Measurements from ENCODE around the gene SCN2B.
"Not testable (repeated sequence)": the region's sequence is repeated elsewhere in the genome, so short reads cannot be mapped to it uniquely, and the experiment has no call there.

Gene SCN2B

DNA sequence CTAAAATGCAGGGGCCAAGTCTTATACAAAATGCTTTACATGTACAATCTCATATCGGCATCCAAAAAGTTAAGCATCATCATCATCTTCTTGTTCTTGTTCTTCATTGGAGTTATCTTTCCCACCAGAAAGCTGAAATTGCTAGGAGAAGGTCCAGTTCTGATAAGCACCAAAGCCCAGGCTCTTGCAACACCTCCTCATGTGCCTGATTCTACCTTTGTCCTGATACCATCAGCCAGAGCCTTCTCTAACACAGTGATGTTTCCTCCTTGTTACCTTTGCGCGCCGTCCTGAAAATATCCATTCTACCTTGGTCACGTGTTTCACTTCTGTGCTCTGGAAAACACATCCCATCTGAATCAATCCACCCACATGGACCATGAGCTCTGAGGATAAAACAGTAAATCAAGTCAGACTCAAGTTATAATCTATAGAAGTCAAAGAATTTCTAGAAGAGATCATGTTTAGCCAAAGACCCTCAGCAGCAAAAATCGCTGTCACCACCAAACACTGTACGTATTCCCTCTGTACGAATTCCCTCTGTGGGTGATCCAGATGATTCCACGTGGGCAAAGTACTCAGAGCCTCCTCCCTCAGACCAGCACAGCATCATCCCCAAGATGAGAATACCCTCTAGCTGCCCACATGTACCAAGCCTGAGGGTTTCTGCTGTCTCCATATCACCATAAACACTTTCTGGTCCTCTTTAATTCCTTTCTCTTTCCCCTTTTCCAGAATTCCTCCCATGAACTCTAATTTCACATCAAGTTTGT lies 29.4 kb upstream of the SCN2B start:
- no peak for DNase-seq

DNA sequence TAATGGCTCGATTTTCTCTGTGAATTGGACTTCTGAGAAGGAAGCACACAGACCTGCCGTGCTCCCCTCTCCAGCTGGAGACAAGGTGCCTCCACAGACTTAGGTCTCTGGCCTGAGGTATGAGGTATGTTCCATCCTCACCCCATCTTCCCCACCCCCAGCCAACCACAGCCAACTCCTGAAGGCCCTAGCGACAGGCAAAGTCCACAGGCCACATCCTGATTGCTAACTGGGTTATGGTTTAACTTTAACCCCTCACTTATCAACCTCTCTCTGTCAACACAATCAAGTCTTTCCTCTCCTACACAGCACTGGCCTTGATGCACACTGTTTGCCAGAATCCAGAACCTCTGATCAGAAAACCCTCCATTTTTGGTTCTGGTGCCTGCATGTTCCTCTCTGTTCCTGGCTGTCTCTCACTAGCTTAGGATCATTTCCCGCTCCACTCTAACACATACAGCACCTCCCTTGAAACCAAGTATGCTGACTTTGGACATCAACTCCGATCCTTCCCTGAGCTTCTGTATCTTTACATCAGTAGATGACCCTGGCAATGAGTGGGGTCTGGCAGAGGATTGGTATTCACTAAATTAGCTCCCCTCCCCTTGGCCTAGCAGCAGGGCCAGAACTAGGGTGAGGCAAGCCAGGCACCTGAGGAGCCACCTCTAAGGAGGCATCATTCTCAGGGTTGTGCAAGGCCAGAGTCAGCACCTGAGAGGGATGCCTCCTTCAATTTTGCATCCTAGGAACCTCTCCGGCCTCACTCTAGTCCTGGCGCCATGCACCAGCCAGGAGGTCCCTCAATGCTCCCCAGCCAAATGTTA lies 26.4 kb upstream of the SCN2B start:
- DNase-seq: no peak

DNA sequence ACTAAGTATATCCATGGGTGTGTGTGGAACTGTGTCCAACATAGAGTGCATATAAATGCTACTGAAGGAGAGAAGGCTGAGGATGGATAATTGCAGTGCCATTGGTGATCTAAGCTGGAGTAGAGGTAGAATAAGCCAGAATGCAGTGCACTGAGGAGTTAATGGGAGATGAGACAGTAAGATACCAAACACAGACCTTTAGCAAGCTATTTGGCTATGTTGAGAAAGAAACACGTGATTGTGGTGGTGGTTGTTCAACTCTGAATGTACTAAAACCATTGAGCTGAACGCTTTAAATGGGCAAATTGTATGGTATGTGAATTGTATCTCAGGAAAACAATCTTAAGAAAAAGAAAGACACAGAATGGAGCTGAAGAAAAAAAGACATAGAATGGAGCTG lies 25.5 kb upstream of the SCN2B start:
- no peak for DNase-seq

DNA sequence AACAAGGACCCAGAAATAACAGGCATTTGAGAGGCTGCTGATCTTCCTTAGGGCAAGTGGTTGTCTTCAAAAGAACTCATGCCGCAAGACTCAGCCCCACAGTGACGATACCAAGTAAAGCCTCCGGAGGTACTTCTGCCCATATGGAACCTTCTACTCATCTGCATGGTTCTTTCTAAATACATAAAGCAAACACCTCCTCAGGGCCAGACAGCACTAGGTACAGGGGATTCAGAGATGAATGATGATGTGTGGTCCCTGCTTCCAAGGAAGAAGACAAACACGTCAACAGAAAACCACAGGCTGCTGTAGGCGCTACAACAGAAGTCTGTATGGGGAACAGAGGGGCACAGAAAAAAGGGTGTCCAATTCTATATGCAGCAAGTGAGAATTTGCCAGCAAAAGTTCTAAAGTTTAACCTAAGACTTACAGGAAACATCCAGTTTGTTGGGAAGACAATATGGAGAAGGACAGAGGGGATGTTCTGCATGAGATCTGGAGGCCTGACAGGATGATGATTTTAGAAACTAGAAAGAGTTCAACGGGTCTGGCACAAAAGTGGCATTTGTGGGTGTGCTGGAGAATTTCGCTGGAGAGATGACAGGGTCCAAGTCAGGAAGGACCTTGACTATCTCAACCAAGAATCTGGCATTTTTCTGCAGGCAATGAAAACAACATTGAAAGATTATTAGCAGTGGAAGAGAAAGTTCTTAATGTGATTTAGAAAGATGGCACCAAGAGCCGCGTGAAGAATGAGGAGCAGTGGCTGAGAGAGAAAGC lies 24.7 kb upstream of the SCN2B start:
- DNase-seq: no peak

DNA sequence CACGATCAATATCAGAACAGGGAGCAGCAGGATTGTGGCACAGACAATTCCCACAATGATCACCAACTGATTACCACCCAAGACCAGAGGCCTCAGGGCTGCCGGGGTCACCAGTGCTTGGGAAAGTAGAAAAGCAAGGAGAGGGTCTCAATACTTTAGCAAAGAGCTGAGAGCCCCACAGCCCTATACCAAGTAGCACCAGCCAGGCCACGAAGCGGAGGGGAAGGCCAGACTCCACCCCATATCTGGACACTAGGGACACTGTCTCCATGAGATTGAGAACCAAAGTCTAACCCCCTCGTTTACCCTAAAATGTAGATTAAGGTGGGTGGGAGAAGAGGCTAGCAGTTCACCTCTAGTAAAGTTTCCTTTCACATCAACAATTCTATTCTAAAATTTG lies 24.1 kb upstream of the SCN2B start:
- no peak for DNase-seq

DNA sequence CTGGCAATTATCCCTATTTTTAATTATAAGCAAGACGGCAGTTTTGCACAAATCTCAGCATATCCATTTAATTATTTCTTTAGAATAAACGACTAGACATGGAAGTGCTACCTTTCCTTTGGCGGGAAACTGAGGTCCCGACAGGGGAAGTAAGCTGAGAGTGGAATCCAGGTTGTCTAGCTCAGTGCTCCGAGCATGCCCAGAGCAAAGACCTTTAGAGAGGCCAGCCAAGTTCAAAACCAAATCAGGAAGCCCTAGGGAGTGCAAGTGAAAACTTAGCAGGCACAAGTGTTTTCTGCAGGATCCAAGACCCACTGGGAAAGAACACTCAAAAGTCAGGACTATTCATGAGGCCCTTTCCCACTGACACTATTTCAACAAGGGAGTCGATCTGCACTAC lies 22.7 kb upstream of the SCN2B start:
- DNase-seq: no peak

DNA sequence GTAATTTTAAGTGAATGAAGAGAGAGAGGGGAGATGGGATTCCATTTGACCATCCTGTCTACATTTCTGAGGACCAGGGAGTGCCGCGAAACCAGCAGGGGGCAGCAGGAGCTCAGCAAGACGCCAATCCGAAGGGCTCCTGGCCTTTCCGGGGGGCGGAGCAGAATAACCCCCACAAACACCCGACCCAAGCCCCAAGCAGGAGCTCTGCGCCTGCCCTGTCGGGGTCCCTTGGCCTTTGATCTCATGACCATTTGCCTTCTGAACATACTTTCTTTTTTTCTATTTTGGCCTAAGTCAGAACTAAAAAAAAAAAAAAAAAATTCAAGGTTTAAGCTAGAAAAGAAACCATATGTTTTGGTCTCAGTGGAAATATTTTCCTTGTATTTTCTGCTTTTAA lies 21.9 kb upstream of the SCN2B start:
- peak; percentile 57 for DNase-seq

DNA sequence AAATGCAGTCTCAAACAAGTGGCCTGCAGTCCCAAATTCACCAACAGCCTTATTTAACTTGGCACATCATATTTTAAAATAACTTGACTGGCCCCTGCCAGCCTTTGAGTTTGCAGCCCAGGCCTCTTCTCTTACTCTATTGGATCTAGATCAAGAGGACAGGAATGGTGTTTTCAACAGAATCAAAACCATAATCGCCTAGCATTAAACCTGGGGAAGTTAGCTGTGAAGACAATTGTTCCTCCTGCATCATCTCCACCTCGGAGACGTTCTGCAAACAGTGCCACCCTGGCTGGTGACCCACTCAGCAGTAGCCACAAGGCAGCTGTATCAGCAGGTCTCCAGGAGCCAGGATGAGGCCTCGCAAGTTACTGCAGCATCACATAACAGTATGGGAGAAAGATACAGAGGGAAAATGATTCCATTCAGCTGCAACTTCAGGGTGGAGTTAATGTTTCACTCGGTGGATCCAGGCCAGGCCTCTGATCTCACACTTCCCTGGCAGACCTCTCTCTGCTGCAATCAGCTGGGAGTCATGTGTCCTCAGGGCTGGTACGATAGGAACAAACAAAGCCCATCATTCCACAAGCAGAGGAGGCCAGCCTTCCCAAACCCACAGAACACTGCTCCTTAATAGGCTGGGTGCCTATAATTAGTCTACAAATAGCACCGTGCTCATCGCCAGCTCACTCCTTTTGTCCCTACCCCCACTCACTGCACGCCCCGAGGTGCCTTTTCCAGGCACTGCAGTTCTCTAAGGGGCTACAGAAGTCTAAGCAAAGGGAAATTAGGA lies 18.6 kb upstream of the SCN2B start:
- no peak for DNase-seq

DNA sequence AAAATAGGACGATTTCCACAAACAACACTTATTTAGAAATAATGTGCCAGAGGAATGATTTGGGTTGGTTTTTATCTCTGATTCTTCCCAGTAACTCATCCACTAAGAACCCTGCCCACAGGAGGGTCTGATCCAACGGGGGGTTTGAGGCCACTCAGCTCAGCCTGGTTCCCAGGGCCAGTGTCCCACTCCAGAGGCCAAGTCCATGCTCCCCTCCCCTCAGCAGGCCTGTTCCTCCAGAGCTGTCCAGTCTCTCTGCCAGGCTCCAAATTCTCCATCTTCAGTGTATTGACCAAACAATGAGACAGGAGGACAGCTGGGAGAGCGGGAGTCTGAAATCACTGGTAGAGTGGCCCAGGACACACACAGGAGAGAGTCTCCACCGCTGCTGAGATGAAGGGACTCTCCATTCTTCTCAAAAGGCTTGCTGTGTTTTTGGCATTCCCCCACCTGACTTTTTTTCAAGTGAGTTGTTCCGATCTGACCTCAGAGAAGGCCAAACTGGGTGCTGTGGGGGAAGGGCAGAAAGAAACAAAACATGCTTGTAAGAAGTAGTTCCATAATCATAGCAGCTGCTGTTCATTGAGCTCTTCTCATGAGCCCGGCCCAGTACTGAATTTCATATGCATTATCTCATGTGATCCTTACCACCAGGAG lies 17.6 kb upstream of the SCN2B start:
- no peak for DNase-seq

DNA sequence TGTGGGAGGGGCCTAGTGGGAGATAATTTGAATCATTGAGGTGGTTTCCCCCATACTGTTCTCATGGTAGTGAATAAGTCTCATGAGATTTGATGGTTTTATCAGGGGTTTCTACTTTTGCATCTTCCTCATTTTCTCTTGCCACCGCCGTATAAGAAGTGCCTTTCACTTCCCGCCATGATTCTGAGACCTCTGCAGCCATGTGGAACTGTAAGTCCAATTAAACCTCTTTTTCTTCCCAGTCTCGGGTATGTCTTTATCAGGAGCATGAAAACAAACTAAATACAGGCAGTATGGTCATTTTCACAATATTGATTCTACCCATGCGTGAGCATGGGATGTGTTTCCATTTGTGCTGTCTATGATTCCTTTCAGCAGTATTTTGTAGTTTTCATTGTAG lies 16.4 kb upstream of the SCN2B start:
- not testable (repeated sequence) for DNase-seq

DNA sequence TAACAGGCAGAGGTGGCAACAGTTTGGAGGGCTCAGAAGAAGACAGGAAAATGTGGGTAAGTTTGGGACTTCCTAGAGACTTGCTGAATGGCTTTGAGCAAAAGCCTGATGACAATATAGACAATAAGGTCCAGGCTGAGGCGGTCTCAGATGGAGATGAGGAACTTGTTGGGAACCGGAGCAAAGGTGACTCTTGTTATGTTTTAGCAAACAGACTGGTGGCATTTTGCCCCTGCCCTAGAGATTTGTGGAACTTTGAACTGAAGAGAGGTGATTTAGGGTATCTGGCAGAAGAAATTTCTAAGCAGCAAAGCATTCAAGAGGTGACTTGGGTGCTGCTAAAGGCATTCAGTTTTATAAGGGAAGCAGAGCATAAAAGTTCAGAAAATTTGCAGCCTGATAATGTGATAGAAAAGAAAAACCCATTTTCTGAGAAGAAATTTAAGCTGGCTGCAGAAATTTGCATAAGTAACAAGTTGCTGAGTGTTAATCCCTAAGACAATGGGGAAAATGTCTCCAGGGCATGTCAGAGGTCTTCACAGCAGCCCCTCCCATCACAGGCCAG lies 14.6 kb upstream of the SCN2B start:
- DNase-seq: not testable (repeated sequence)

DNA sequence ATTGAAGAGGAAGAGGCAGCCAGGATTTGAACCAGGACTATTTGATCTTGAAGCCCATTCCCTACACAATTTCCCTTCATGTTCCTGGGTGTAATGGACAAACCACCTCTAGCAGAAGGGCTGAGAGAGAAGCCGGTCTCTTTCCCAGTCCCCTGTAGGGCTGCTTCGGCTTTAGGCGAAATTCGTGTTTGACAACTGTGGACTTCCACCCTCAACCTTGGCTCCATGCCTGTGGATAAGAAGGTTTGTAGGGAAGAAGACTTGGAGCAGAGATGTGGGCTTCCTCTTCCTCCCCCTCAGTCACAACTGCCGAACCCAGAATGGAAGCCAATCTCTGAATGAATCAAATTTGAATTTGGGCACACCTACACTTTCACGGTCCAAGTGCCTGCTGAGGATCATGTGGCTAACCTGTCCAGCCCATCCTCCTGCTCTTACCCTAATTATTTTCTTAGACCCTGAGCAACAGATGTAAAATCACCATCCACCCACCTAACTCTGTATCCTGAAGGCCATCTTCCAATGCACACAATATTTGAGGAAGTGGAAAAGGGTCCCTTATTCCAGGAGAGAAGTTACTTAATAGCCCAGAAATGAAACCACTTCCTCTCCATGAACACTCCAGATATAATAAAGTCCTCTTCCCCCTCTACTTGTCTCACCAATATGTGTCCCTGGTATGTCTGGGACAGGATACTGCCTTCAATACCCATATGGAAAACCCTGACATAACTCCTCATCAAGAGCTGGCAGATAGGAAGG lies 10.1 kb upstream of the SCN2B start:
- DNase-seq: no peak

DNA sequence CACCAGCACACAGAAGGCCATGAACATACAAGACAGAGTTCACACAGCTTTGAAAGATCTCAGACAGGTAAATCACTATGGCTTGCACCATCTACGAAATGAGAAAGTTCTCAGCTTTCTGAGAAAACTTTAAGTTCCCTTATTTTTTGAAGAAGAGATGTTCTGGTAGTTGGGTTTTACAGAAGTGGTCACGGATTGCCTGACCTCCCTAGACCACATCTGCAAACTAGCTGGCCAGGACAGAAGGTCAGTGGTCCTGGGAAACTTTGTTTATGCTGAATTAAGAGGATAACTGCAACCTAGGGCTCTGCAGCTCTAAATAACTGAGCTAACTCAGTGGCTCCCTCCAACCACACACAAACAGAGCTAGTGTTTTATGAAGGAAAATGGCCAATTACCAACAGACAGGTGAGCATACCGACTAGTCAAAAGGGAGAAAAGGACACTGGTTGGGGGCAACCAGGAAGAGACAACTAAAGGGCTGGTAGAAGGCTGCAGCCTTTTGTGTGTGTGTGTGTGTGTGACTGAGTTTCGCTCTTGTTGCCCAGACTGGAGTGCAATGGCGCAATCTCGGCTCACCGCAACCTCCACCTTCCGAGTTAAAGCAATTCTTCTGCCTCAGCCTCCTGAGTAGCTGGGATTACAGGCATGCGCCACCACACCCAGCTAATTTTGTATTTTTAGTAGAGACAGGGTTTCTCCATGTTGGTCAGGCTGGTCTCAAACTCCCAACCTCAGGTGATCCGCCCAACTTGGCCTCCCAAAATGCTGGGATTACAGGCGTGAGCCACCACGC lies 8.5 kb upstream of the SCN2B start:
- DNase-seq: no peak

DNA sequence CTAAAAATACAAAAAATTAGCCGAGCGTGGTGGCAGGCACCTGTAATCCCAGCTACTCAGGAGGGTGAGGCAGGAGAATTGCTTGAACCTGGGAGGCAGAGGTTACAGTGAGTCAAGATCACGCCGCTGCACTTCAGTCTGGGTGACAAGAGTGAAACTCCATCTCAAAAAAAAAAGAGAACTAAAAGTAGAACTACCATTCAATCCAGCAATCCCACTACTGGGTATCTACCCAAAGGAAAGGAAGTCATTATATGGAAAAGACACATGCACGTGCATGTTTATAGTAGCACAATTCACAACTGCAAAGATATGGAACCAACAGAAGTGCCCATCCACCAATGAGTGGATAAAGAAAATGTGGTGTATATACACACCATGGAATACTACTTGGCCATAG lies 7.3 kb upstream of the SCN2B start:
- not testable (repeated sequence) for DNase-seq

DNA sequence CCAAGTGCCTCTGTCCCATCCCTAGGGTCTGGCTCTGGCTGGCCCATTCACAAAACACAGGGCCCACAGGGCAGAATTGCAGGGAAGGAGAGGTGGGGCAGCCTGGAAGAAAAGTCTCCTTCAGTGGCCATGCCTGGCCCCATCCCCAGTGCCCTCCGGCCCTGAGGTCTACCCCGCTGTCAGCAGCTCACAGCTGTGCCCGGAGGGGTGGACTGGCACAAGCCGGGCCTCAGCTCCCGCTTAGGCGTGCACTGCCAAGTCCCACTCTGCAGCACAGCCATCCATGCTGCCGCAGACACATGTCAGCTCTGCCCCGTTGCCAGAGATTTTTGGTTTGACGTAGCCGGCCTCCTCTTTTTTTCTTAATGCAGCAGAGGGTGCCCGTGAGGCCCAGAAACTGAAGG lies 3.9 kb upstream of the SCN2B start:
- no peak for DNase-seq

DNA sequence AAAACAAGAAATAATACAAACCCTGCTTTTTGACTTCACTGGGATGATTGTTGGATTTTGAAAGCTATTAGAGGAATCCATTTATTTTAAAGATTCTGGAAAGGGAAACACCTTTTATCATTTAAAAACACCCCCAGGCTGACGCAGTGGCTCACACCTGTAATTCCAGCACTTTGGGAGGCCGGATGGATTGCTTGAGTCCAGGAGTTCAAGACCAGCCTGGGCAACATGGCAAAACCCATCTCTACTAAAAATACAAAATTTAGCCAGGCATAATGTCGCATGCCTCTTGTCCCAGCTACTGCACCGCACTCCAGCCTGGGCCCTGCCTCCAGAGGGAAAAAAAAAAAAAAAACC lies 317 bp upstream of the SCN2B start:
- no peak for DNase-seq

DNA sequence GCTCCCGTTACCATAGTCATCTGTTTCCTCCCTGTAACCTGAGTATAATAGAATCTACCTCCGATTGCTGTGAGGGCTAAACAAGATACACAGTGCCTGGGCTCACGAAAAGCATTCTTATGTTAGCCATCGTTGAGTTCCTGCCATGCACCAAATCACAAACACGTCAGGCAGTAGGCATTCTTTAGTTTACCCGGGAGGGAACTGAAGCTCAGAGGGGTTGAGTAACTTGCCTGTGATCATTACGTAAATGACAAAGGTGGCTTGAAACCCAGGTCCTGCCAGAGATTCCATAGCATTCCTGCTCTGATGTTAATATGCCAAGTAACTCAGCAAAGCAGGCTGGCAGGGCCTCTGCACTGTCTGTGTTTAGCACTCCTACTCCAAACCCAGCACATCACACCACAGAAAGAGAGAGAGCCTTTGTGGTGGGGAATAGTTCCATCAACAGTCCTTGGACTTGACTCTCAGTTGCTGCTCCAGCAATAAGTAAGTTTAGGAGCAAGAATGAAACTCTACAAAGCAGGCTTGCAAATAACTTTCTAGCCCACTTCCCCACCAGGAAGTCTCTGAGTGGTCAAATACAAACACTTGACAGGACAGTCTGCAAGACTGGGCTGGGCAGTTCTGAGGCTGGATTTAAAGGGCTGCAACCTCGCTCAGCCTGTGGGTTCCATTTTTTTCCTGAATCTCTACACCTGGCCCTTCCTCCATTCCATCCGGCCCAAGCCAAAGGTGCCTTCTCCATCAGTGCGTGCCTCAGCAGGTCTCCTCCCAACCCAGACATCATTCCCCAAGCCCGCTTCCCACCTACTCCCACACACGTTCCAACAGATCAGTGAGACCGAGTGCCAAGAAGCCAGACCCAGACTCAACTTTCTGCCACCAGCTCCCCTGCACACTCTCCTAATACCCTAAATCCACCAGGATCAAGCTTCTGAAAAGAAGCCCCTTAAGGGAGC lies 1.1 kb downstream of the SCN2B start:
- DNase-seq: peak; percentile 54

DNA sequence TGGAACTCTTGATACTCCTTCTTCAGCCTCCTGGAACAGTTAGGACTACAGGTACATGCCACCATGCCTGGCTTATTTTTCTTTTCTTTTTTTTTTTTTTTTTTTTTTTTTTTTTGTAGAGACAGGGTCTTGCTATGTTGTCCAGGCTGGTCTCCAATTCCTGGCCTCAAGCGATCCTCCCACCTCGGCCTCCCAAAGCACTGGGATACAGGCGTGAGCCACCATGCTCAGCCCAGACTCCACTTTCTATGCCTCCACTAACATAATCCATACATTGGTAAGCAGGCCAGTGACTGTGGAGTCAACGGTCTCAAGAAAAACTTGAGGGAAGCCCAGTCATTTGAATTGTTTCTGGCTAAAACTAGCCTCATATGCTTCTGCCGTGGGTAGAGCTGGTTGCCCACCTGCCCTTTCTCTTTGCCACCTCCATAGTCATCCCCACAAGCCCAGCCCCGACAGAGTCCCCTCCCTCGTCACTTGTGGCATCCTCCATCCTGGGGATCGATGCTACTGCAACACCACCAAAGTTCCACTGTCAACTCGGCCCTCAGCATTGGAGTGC lies 2.4 kb downstream of the SCN2B start:
- no peak for DNase-seq

DNA sequence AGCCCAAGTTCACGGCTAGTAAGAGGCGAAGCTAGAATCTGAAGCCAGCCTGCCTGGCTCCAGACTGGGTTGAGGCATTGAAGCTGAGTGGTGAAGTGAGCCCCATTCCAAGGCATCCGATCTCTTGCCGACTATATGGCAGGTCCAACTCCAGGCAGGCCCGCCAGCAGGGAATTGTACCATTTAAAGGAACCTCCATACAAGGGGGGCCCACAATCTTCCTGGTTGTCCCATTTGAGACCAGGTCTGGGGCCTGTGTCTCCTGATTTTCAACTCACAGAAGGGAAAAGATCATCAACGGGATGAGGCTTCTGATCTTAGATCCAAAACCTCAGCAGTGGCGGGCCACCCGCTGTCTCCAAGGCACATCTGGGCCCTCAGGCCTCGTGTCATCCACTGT lies 4.1 kb downstream of the SCN2B start:
- DNase-seq: no peak

Measured in NCI-H510A treated with DMSO at 0.1 percent for 48 hours (cell line).